ENCODE measurements around the gene PPARGC1A.

- TF ChIP-seq CTCF (IDR thresholded peaks at IDR 0.05): no peak
- TF ChIP-seq POLR2A (IDR thresholded peaks at IDR 0.05): no peak
Measured at GRCh38 chr4:23922541-23923111, 32.8 kb upstream of the PPARGC1A start.
